B cell (primary cell): ENCODE results near the gene EEF1E1.

Experiments
- CTCF ChIP-seq: fragments of 200-600 bp; IDR thresholded peaks from one replicate; pipeline ENCODE4 v1.8.0; 2022; ENCODE audit warnings: antibody characterized with exemption, mild to moderate bottlenecking
- EZH2 ChIP-seq: IDR thresholded peaks from 2 replicates; pipeline ENCODE4 v1.6.1; 2012; ENCODE audit warnings: borderline replicate concordance, low read depth, mild to moderate bottlenecking, moderate library complexity, low read length; ENCODE audit not compliant: insufficient read depth, poor library complexity, severe bottlenecking

GRCh38 chr6:8064638-8065518 is 37.5 kb downstream of the EEF1E1 start:
- TF ChIP-seq CTCF: no peak
- no peak for TF ChIP-seq EZH2
